T-helper 2 cell treated with Interferon-gamma antibody and Interleukin-4, amounts not matched to agents 5 μg/mL and 100 μg/mL, for 36 hours (primary cell): ENCODE data around the gene SSBP4.

Source experiments
- DNase-seq: peaks from one replicate; pipeline ENCODE4 v3.0.0; 2021; ENCODE audit warnings: low spot score
- H3K27ac Mint-ChIP-seq: one replicate; pipeline ENCODE4 v1.8.0; 2021; ENCODE audit warnings: mild to moderate bottlenecking, mixed read lengths
- H3K27me3 Mint-ChIP-seq: one replicate; pipeline ENCODE4 v1.8.0; 2021; ENCODE audit warnings: low read depth, mixed read lengths
- H3K36me3 Mint-ChIP-seq: one replicate; pipeline ENCODE4 v1.8.0; 2021; ENCODE audit warnings: low read depth, mixed read lengths
- H3K4me1 Mint-ChIP-seq: one replicate; pipeline ENCODE4 v1.8.0; 2021; ENCODE audit warnings: low read depth, mixed read lengths
- H3K4me3 Mint-ChIP-seq: one replicate; pipeline ENCODE4 v1.8.0; 2022; ENCODE audit warnings: mild to moderate bottlenecking, moderate library complexity, mixed read lengths
- H3K9me3 Mint-ChIP-seq: one replicate; pipeline ENCODE4 v1.8.0; 2021; ENCODE audit warnings: mixed read lengths

Gene SSBP4

GRCh38 chr19:18445262-18445948 lies 26.2 kb downstream of the SSBP4 start:
- Mint-ChIP-seq H3K36me3 (peaks cover 23% of the 10 kb centered on the region), H3K9me3 (peaks cover 5% of the 10 kb centered on the region), H3K4me1 (peaks cover 12% of the 10 kb centered on the region), H3K27ac (no peak overlapping the region), H3K4me3 (no peak overlapping the region), H3K27me3 (no peaks in the 10 kb centered on the region)
- no peak for DNase-seq

- Mint-ChIP-seq H3K9me3 (peaks cover 5% of the 10 kb centered on the region), H3K36me3 (peaks cover 23% of the 10 kb centered on the region), H3K4me1 (peaks cover 12% of the 10 kb centered on the region), H3K27me3 (no peaks in the 10 kb centered on the region), H3K4me3 (no peak overlapping the region), H3K27ac (no peak overlapping the region)
- no peak for DNase-seq
These were observed 27.1 kb downstream of the SSBP4 start for GRCh38 chr19:18446145-18446810.

- H3K27me3 Mint-ChIP-seq: no peaks in the 10 kb centered on the region
- H3K36me3 Mint-ChIP-seq: peaks cover 23% of the 10 kb centered on the region
- H3K27ac Mint-ChIP-seq: no peak overlapping the region
- no peak overlapping the region for H3K4me3 Mint-ChIP-seq
- H3K4me1 Mint-ChIP-seq: peaks cover 8% of the 10 kb centered on the region
- H3K9me3 Mint-ChIP-seq: peaks cover 5% of the 10 kb centered on the region
- DNase-seq: no peak
These were observed 27.7 kb downstream of the SSBP4 start for GRCh38 chr19:18446811-18447359.

GRCh38 chr19:18449552-18449951 lies 30.4 kb downstream of the SSBP4 start:
- Mint-ChIP-seq H3K27ac (no peak overlapping the region), H3K27me3 (no peaks in the 10 kb centered on the region), H3K4me3 (no peak overlapping the region), H3K9me3 (no peaks in the 10 kb centered on the region), H3K4me1 (peaks cover 4% of the 10 kb centered on the region), H3K36me3 (peaks cover 13% of the 10 kb centered on the region)
- DNase-seq: no peak

GRCh38 chr19:18450021-18450930 lies 31.1 kb downstream of the SSBP4 start:
- no peak overlapping the region for H3K27ac Mint-ChIP-seq
- H3K27me3 Mint-ChIP-seq: no peaks in the 10 kb centered on the region
- H3K36me3 Mint-ChIP-seq: peaks cover 13% of the 10 kb centered on the region
- peaks cover 4% of the 10 kb centered on the region for H3K4me1 Mint-ChIP-seq
- no peak overlapping the region for H3K4me3 Mint-ChIP-seq
- no peak for DNase-seq
- no peaks in the 10 kb centered on the region for H3K9me3 Mint-ChIP-seq

- peak; percentile 78 for DNase-seq
- Mint-ChIP-seq H3K36me3 (peaks cover 20% of the 10 kb centered on the region), H3K4me1 (peaks cover 4% of the 10 kb centered on the region), H3K4me3 (no peak overlapping the region), H3K9me3 (no peaks in the 10 kb centered on the region), H3K27me3 (no peaks in the 10 kb centered on the region), H3K27ac (no peak overlapping the region)
These were observed 32.0 kb downstream of the SSBP4 start for GRCh38 chr19:18450931-18451836.

- peak overlapping the region; percentile 62 for H3K27ac Mint-ChIP-seq
- H3K4me3 Mint-ChIP-seq: no peak overlapping the region
- H3K27me3 Mint-ChIP-seq: no peaks in the 10 kb centered on the region
- peaks cover 22% of the 10 kb centered on the region for H3K36me3 Mint-ChIP-seq
- peaks cover 4% of the 10 kb centered on the region for H3K4me1 Mint-ChIP-seq
- no peak for DNase-seq
- H3K9me3 Mint-ChIP-seq: no peaks in the 10 kb centered on the region
These were observed 33.2 kb downstream of the SSBP4 start for GRCh38 chr19:18452386-18452785.

- no peak for DNase-seq
- no peak overlapping the region for H3K4me3 Mint-ChIP-seq
- no peak overlapping the region for H3K27ac Mint-ChIP-seq
- peaks cover 20% of the 10 kb centered on the region for H3K36me3 Mint-ChIP-seq
- peaks cover 4% of the 10 kb centered on the region for H3K4me1 Mint-ChIP-seq
- H3K9me3 Mint-ChIP-seq: no peaks in the 10 kb centered on the region
- no peaks in the 10 kb centered on the region for H3K27me3 Mint-ChIP-seq
These were observed 34.2 kb downstream of the SSBP4 start for GRCh38 chr19:18453269-18454024.

- Mint-ChIP-seq H3K9me3 (no peaks in the 10 kb centered on the region), H3K4me3 (no peak overlapping the region), H3K27ac (no peak overlapping the region), H3K27me3 (no peaks in the 10 kb centered on the region), H3K4me1 (no peaks in the 10 kb centered on the region), H3K36me3 (peaks cover 15% of the 10 kb centered on the region)
- no peak for DNase-seq
These were observed 37.1 kb downstream of the SSBP4 start for GRCh38 chr19:18456279-18456678.

GRCh38 chr19:18456974-18457373 lies 37.8 kb downstream of the SSBP4 start:
- Mint-ChIP-seq H3K27me3 (no peaks in the 10 kb centered on the region), H3K9me3 (no peaks in the 10 kb centered on the region), H3K4me3 (no peak overlapping the region), H3K4me1 (no peaks in the 10 kb centered on the region), H3K36me3 (peaks cover 20% of the 10 kb centered on the region), H3K27ac (no peak overlapping the region)
- DNase-seq: no peak

GRCh38 chr19:18457483-18458331 lies 38.5 kb downstream of the SSBP4 start:
- Mint-ChIP-seq H3K27ac (no peak overlapping the region), H3K9me3 (no peaks in the 10 kb centered on the region), H3K4me3 (no peak overlapping the region), H3K36me3 (peaks cover 19% of the 10 kb centered on the region), H3K27me3 (no peaks in the 10 kb centered on the region), H3K4me1 (no peaks in the 10 kb centered on the region)
- no peak for DNase-seq

- H3K4me3 Mint-ChIP-seq: no peak overlapping the region
- H3K27ac Mint-ChIP-seq: no peak overlapping the region
- peaks cover 6% of the 10 kb centered on the region for H3K4me1 Mint-ChIP-seq
- H3K36me3 Mint-ChIP-seq: peaks cover 24% of the 10 kb centered on the region
- no peaks in the 10 kb centered on the region for H3K9me3 Mint-ChIP-seq
- DNase-seq: no peak
- H3K27me3 Mint-ChIP-seq: no peaks in the 10 kb centered on the region
These were observed 41.7 kb downstream of the SSBP4 start for GRCh38 chr19:18460900-18461299.
